Esophagus muscularis mucosa (tissue), 3 donors: ENCODE measurements around the gene SERPINA7.

Source experiments
- CTCF ChIP-seq, 3 experiments: fragments of 200-600 bp in 2 of 3; fragments of 450-650 bp in 1 of 3; sonication (generic) in 2 of 3; IDR thresholded peaks; one replicate each; pipeline ENCODE4 v1.5.1; 2017 to 2019; ENCODE audit warnings: antibody characterized with exemption in 3 of 3, mild to moderate bottlenecking in 2 of 3, moderate library complexity in 1 of 3
- POLR2A ChIP-seq: fragments of 450-650 bp; IDR thresholded peaks from one replicate; pipeline ENCODE4 v1.6.1; 2017; ENCODE audit warnings: antibody characterized with exemption, moderate library complexity, mild to moderate bottlenecking, low read depth

GRCh38 chrX:106040861-106041260, 2.3 kb upstream of the SERPINA7 start:
- no peak for TF ChIP-seq CTCF (IDR thresholded peaks at IDR 0.05)
- TF ChIP-seq POLR2A, result no peak
